GM19025 (cell line): ENCODE results near the gene C22orf39.

Experiments used
- ATAC-seq: cut with Tn5 transposase; IDR thresholded peaks from one replicate; pipeline ENCODE4 v1.9.1; 2021; ENCODE audit warnings: mild to moderate bottlenecking, low read depth, moderate library complexity; ENCODE audit not compliant: unreplicated experiment

Gene C22orf39

DNA sequence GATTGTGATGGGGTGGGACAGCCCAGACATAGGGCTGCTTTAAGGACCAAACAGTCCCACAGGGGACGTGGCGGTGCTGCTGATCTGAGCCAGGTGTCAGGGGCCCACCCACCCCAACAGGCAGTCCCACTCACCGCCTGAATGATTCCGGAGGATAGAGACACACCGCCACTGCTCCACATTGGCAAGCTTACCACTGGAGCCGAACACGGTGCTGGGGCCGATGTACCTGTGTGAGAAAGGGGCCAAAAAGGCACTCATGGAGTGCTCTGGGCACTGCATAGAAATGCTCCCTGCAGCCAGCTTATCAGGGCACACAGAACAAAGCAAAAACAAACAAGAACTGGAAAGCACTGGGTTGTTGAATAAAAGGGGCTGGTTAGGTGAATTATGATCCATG lies 41.9 kb downstream of the C22orf39 start:
- no peak for ATAC-seq

DNA sequence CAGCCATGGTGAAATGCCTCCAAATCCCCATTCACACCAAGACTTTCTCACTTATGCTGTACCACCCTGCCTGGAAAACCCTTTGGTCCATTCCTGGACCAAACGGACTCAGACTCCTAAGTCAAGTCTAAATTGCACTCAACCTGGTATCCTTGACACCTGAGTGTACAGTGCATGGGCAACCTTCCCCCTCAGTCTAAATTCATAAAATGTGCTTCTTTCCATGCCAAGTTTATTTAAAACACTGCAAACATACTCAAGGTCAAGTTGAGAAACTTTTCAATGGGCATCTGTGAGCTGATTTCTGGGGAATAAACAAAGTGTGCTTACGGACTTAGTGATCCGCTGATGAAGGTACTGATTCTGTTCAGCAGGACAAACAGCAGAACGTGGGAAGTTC lies 42.4 kb downstream of the C22orf39 start:
- ATAC-seq, result no peak

DNA sequence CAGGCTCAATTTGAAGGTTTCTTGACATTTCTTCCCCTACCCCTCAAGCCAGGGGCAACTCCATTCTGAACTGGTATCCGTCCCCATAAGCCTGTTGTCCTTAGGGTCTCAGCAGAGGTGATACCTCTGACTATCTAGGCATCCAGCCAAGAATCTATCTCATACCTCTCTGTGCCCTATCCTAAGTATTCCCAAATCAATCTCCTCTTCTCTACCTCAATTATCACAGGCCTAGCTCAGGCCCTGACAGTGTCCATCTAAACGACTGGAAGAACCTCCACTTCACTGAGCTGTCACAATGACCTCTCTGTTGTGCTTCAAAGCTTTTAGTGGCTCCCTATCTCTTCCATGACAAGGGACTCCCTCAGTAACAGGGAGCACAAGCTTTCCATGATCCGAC lies 42.8 kb downstream of the C22orf39 start:
- no peak for ATAC-seq

DNA sequence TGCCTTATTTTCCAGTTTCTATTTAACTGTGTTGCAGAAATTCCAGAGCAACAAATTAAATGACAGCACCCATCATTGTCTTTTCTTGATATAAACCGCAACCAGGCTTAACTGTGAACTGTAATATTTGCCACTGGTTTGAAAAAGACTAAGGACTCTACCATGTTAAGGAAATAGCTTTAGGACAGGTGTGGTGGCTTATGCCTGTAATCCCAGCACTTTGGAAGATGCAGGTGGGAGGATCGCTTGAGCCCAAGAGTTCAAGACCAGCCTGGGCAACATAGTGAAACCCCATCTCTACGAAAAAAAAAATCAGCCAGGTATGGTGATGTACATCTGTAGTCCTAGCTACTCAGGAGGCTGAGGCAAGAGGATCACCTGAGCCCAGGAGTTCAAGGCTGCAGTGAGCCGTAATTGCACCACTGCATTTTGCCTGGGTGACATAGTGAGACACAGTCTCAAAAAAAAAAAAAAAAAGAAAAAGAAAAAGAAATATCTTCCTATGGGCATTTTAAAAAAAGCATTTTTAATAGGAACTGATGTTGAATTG lies 44.8 kb downstream of the C22orf39 start:
- ATAC-seq, result no peak

DNA sequence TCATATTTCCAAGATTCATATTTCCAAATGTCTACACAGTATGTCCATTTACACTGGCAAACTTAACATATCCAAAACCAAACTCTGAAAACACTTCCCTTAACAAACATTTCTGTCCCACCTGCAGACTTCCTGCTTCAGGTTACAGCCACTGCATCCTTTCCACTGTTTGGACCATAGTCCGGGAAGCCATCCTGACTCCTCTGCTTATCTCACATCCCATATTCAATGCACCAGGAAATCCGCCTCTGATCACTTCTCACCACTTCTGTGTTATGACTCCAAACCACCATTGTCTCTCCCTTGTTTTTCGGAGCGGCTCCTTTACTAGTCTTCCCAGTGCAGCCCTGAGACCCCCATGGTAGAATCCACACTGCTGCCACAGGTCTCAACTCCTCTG lies 46.0 kb downstream of the C22orf39 start:
- ATAC-seq, result no peak

DNA sequence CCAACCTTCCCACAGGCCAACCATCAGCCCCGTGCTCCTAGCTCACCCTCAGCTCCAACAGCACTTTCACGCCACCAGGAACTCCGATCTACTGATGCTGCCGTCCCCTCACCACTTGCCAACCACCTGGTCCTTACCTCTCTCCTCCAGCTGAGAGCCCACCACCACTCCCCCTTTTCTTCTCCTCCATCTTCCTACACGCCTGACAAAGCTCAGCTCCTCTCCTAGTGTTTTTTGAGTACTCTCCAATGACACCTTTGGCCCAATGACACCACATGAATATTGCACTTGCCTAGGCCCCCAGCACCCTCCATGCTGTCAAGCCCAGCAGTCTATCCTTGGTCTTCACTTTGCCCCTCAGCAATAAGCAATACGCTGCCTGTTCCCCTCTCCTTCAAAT lies 46.6 kb downstream of the C22orf39 start:
- no peak for ATAC-seq

DNA sequence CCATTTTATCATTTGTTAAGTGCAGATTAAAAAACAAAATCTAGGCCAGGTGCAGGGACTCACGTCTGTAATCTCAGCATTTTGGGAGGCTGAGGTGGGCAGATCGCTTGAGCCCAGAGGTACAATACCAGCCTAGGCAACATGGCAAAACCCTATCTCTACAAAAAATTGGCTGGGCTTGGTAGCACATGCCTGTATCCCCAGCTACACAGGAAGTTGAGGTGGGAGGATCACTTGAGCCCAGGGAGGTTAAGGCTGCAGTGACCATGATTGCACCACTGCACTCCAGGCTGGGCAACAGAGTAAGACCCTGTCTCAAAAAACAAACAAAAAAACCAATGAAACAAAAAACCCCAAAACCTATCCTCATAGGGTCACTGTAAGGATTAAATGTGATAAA lies 48.9 kb downstream of the C22orf39 start:
- no peak for ATAC-seq

DNA sequence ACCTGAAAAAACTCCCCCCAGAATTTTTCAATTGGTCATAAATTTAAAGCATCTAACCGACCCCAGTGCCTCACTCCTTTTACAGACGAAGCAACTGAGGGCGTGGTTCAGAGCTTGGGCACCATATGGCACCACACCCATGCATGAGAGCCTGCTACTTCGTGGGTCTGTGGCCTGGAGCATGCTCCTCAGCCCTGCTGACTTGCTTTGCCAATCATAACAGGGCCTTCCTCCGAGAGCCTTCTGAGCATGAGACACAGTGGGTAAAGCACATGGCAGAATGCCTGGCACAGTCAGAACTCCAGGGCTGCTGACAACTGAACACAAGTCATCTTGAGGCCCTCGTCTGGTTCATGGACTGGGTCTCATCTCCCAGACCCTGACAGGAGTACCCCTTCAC lies 49.3 kb downstream of the C22orf39 start:
- no peak for ATAC-seq

DNA sequence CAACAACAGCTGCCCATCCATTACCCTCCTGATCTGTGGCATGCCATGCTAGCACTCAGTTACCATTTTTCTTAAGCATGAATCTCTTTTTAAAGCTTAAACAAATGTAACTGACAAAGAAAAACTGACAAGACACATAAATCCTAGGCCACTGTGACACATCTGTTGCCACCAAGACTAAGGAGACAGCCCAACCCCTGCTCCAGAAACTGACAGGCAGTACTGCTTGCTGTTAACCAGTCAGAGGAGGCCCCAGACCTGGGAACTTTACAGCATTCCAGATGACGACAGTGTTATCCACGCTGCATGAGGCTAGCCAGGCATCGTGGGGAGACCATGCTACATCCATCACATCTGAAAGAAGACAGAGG lies 49.8 kb downstream of the C22orf39 start:
- ATAC-seq, result no peak

DNA sequence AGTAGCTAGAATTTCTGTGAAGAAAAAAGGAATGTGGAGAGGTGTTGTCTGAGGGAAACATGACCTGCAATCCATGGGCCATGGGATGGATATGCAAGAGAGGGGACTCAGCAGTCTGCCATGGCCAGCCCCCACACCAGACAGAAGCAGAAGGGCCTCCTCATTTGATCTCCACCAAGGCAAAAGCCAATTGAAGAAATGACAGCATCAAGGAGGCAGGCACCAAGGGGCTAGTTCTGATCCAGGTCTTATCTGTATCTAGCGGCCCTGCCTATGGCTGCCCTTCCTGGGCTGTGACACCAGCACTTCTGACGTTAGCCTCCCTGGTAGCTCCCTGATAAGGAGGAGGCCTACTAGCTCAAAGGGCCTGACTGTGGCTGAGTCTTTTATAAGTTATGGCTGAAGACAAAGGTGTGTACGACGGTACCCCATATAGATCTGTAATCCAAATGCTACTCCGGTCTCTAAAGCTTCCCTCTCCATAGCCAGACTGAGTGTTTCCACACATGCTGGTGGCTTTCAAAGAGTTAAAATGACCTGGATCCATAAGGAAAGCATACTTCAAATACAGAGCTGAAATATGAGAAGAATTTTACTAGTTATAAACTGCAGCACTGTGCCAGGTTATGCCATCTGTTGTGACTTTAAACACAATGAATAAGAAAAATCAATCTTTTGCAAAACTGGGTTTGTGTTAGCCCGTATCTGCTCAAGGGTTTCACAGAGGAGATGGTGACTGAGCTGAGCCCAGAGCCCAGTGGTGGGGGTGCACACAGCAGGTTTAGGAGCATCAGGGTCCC lies 50.4 kb downstream of the C22orf39 start:
- no peak for ATAC-seq

DNA sequence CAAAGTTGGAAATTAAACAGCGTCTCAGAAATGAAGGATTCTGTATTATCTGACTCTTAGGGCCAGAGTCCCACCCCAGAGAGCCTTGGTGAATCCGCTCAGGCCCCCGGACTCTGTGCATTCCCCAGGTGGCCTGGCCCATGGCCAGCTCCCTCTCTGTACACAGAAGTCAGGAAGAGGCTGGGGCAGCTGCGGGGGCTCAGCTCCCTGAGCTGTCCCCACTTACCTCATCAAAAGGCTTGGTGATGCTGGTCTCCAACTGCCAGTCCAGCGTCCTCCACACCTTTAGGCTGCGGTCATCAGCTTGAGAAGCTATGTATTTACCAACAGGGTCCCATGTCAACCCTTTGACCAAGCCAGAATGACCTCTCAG lies 51.0 kb downstream of the C22orf39 start:
- no peak for ATAC-seq

DNA sequence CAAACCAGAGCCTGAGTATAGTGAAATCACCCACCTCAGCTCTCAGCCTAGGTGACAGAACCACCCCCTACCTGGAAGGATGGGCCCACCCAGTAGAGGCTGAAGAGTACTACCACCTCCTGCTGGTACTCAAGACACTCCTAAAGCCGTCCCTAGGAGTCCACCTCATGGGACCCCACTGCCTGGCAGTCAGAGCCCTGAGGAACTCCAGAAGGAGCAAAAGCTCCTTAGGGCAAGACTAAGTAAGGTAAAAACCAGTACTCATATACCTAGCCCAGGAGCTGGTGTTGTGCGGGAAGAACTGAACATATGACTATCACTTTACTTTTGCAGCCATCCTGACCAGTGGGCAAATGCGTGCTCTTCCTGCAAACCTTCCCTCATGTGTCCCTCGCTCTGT lies 52.2 kb downstream of the C22orf39 start:
- ATAC-seq, result no peak

DNA sequence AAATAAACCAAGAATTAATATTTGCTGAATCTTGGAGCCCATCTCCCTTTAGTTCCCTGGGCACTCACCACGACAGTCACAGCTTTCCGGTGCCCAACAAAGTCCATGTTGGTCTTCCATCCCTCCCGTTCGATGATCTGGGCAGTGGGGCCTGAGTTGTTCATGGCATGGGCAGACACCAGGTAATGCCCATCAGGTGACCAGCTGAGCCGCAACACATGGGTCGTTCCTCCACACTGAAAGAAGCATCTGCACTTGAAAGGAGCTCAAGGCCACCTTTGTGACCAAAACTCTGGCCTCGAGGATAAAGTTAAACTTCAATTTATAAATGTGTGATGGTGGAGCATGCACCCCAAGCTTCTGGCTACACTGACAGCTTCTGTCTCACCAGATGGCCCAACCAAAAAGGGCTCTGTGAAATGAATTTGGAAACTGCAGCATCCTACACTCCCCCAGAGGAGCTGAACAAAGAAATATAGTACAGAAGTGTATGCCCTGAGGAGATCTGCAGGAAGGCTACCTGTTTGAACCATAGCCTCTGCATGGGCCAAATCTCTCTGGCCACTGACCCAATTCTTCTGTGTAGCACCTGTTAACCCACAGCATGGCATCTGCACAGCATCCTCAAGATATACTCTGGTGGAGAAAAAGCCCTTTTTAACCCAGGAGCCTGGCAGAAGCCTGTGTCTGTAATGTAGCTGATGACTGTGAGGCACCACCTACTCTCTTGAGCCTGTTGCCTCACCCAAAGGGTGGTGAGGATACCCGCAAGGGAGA lies 53.0 kb downstream of the C22orf39 start:
- no peak for ATAC-seq

DNA sequence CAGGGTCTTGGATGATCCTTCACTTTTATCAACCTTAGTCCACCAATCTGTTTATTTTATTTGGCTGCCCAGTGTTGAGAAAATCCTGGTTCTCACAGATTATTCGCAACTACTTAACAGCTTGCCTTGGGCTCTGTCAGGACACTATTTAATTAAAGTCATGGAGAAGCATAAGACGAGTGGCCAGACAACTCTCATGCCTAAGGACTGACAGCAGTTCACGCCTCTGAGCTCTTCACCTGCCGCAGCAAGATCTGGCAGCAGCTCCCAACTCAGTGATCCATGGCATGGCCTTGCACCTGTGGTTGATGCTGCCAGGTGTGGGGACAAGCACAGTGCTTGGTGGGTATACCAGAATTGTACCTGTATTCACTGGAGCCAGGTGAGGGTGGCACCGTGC lies 53.8 kb downstream of the C22orf39 start:
- no peak for ATAC-seq
